ENCODE results near the gene ABCC8. TPM values are rescaled to one million over a fixed set of nuclear protein-coding genes. Genes with fewer than 3 reads are reported as not detected.

ABCC8 gene
- polyA plus RNA-seq, 2 of the 4 experiments (the other 2 are of a cell fraction): 1.1 to 2.0 TPM

- Histone ChIP-seq H3K27ac (no peak overlapping the region), H3K4me3 (no peak overlapping the region), H3K4me1 (no peaks in the 10 kb centered on the region), H3K4me2 (no peak overlapping the region), H3K9me3 (no peaks in the 10 kb centered on the region)
- no peak for ATAC-seq
- no peak for FAIRE-seq
- POLR2A ChIA-PET: no interaction called here
- no peak for DNase-seq (ENCODE audit: low read depth in 1 of 2, low spot score in 1 of 2)
- WGBS (ENCODE audit: missing lambda C conversion rate): 44% methylated on average over 5 of the region's 5 CpGs
- CTCF ChIA-PET: interaction anchor here (0.6 to 5.5 kb wide), 5 partner anchors 9 to 374 kb away, joined by 3 to 31 read pairs (median 7); no protein-coding TSS in a partner anchor
- no peak for TF ChIP-seq CHD4 (IDR thresholded peaks at IDR 0.05; ENCODE audit: borderline replicate concordance)
- no peak for TF ChIP-seq ZNF302 (CRISPR knock-in tag; IDR thresholded peaks at IDR 0.05)
- no peak for TF ChIP-seq ATOH8 (CRISPR knock-in tag; IDR thresholded peaks at IDR 0.05; ENCODE audit: low read depth)
- TF ChIP-seq CTCF (IDR thresholded peaks at IDR 0.05): no peak
- no peak for TF ChIP-seq POLR2A (IDR thresholded peaks at IDR 0.05; ENCODE audit: low read length)
- TF ChIP-seq RNF2 (IDR thresholded peaks at IDR 0.05; ENCODE audit: borderline replicate concordance, low read depth): no peak
- TF ChIP-seq CEBPB (IDR thresholded peaks at IDR 0.05): no peak
Measured at GRCh38 chr11:17489751-17490150, 13.1 kb upstream of the ABCC8 start.

- ChIA-PET POLR2A (no interaction called here), CTCF (interaction anchor here (0.9 to 5.5 kb wide), 6 partner anchors 16 to 105 kb away, joined by 3 to 31 read pairs (median 6); no protein-coding TSS in a partner anchor)
- H3K4me1 ChIP-seq: no peaks in the 10 kb centered on the region
- H3K9me3 ChIP-seq: no peaks in the 10 kb centered on the region
- no peak overlapping the region for H3K4me2 ChIP-seq
- H3K27ac ChIP-seq: no peak overlapping the region
- 0% methylated on average over 1 of the region's 1 CpG for WGBS (ENCODE audit: missing lambda C conversion rate)
- ATAC-seq: no peak
- H3K4me3 ChIP-seq: no peak overlapping the region
- no peak for DNase-seq (ENCODE audit: low read depth in 1 of 2, low spot score in 1 of 2)
- no peak for FAIRE-seq
- TF ChIP-seq FOSB (CRISPR knock-in tag; IDR thresholded peaks at IDR 0.05) (no peak), HDAC2 (IDR thresholded peaks at IDR 0.05) (no peak)
Measured at GRCh38 chr11:17488563-17488962, 11.9 kb upstream of the ABCC8 start.

GRCh38 chr11:17486646-17487045 is 10.0 kb upstream of the ABCC8 start:
- Histone ChIP-seq H3K4me2 (no peak overlapping the region), H3K4me1 (no peaks in the 10 kb centered on the region), H3K27ac (no peak overlapping the region), H3K9me3 (no peaks in the 10 kb centered on the region), H3K4me3 (no peak overlapping the region)
- no peak for TF ChIP-seq GATA3 (IDR thresholded peaks at IDR 0.05; ENCODE audit: borderline replicate concordance)
- no peak for TF ChIP-seq REST (IDR thresholded peaks at IDR 0.05)
- no peak for TF ChIP-seq MYC (IDR thresholded peaks at IDR 0.05; ENCODE audit: borderline replicate concordance, low read length)
- TF ChIP-seq RFX5 (IDR thresholded peaks at IDR 0.05): no peak
- no peak for TF ChIP-seq CTCF (IDR thresholded peaks at IDR 0.05)
- no peak for TF ChIP-seq HOXA7 (CRISPR knock-in tag; IDR thresholded peaks at IDR 0.05)
- no peak for TF ChIP-seq CHD2 (IDR thresholded peaks at IDR 0.05; ENCODE audit: low read length, partially characterized antibody)
- TF ChIP-seq E2F6 (IDR thresholded peaks at IDR 0.05; ENCODE audit: borderline replicate concordance, low read depth): no peak
- TF ChIP-seq CHD4 (IDR thresholded peaks at IDR 0.05; ENCODE audit: borderline replicate concordance): no peak
- TF ChIP-seq RCOR1 (IDR thresholded peaks at IDR 0.05; ENCODE audit: low read depth, low read length): no peak
- no peak for TF ChIP-seq PBX3 (IDR thresholded peaks at IDR 0.05)
- TF ChIP-seq NR3C1 (IDR thresholded peaks at IDR 0.05): no peak
- TF ChIP-seq MAFK (IDR thresholded peaks at IDR 0.05; ENCODE audit: partially characterized antibody): no peak
- no peak for TF ChIP-seq TFCP2L1 (CRISPR knock-in tag; IDR thresholded peaks at IDR 0.05)
- TF ChIP-seq ZNF302 (CRISPR knock-in tag; IDR thresholded peaks at IDR 0.05): no peak
- TF ChIP-seq POLR2AphosphoS2 (conservative IDR thresholded peaks at IDR 0.05; ENCODE audit: low read length): no peak
- no peak for TF ChIP-seq HDAC2 (IDR thresholded peaks at IDR 0.05)
- ChIA-PET CTCF (interaction anchor here (1.7 to 5.5 kb wide), 3 partner anchors 18 to 103 kb away, joined by 4 to 31 read pairs (median 7); no protein-coding TSS in a partner anchor), POLR2A (no interaction called here)
- FAIRE-seq: no peak
- WGBS (ENCODE audit: missing lambda C conversion rate): 35% methylated on average over 5 of the region's 5 CpGs
- ATAC-seq: no peak
- DNase-seq (ENCODE audit: low read depth in 1 of 2, low spot score in 1 of 2): no peak

Data from A549 (cell line).